NCI-H1930 (cell line): ENCODE results near the gene RALGDS.
"Not testable (repeated sequence)": the region's sequence is repeated elsewhere in the genome, so short reads cannot be mapped to it uniquely, and the experiment has no call there.

Source experiments
- DNase-seq, 2 experiments: peaks; one replicate each; lab custom pipeline; 2025; lab: John Stamatoyannopoulos, UW

RALGDS gene

GRCh38 chr9:133121198-133121914 lies at the start of gene RALGDS:
TSS of gene RALGDS (minus strand) at chr9:133121240. CDS start at chr9:133121154, 86 bp downstream.
- DNase-seq, result peak; percentile 69 to 80

DNA sequence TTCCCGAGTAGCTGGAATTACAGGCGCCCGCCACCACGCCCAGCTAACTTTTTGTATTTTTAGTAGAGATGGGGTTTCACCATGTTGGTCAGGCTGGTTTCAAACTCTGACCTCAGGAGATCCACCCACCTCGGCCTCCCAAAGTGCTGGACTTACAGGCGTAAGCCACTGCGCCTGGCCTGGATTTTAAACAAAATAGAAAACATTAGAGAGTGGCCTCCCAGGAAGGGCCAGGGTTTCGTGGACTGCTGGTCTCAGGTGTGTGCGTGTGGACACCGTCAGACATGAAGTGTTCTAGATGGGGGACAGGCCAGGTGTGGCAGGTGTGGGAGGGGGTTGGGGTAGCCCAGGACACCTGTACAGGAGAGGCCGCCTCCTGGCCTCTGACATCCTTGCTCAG lies 49.7 kb upstream of the RALGDS start:
- DNase-seq, result no peak

DNA sequence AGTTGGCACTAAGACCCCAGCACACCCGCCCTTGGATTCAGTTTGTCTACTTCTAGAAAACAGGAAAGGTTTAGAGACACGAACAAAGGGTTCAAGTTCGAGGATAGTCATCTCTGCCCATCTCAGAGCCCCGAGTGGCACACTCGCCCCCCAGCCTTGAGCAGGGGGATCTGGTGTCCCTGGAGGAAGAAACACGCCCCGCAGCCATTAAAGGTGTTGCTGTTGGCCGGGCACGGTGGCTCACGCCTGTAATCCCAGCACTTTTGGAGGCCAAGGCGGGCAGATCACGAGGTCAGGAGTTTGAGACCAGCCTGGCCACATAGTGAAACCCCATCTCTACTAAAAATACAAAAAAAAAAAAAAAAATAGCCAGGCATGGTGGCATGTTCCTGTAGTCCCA lies 48.6 kb upstream of the RALGDS start:
- not testable (repeated sequence) for DNase-seq

- no peak for DNase-seq
Measured at GRCh38 chr9:133169102-133169501, 48.1 kb upstream of the RALGDS start.

DNA sequence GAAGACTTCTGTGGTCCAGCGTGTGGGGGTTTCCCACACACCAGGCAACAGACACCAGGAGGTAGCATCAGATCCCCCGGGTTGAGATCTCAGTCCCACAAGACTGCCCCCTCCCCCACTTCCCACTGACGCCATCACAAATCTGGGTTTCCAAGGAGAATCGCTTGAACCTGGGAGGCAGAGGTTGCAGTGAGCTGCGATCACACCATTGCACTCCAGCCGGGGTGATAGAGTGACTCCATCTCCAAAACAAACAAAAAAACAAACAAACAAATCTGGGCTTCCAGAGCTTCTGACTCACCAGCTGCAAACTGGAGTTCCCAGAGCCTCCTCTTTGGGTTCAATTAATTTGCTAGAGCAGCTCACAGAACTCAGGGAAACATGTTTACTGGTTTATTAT lies 47.4 kb upstream of the RALGDS start:
- no peak for DNase-seq

DNA sequence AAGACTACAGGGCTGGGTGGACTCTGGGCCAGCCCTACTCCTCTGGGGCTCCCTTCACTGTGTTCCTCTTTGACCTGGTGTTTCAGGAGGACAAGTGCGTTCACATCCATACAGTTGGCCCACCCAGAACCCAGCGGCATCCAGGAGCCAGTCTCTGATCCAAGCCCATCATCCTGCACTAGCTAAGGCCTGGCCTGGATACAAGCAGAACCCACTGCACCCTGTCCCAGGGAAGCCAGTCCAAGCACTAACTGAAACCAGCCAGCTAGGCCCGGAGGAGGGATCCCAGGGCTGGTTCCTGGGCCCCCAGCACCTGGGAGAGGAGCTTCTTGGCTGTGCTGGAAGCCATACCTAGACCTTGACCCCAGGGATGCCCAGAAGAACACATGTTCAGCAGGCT lies 46.7 kb upstream of the RALGDS start:
- no peak for DNase-seq

- DNase-seq, result no peak
Measured at GRCh38 chr9:133167096-133167730, 46.2 kb upstream of the RALGDS start.

DNA sequence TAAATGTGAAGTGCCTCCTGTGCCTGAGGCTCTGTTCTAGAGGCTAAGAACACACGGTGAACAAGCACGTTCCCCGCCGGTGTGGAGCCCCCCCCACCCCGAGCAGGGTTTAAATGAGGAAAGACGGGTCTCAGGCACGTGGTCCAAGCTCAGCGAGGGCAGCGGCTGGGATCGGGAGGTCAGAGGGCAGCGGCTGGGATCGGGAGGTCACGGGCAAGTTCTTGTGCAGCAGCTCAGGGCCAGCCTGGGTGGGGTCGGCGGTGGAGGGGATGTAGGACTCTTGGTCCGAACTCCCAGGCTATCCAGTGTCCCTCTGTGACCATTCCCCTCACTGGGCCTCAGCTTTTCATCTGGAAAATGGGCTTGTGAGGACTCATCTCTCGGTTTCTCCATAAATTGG lies 45.4 kb upstream of the RALGDS start:
- DNase-seq, result no peak

DNA sequence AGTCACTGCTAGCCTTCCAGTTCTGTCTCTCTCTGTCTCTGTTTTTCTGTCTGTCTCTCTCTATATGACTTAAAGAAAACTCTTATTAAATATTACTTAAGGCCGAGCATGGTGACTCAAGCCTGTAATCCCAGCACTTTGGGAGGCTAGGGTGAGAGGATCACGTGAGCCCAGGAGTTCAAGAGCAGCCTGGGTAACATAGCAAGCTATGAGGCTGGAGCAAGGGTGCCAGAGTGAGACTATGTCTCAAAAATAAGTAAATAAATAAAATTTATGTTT lies 44.4 kb upstream of the RALGDS start:
- no peak for DNase-seq

DNA sequence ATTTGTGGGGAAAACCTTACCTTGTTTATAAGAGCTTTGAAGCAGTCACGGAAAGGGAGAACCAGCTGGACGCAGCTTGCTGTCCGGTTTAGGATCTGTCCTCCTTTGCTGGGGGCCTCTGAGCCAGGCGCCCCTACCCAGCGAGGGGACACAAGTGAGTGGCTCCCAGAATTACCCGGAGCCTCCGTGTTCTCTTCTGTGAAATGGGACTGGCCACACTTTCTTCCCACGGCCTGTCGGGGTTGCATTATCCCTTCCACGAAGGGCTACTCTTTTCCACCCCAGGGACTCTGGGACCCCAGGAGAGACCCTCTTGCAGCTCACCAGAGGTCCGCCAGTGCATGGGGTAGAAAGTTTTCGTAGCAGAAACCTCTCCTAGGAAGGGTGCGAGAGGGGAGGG lies 43.2 kb upstream of the RALGDS start:
- no peak for DNase-seq

DNA sequence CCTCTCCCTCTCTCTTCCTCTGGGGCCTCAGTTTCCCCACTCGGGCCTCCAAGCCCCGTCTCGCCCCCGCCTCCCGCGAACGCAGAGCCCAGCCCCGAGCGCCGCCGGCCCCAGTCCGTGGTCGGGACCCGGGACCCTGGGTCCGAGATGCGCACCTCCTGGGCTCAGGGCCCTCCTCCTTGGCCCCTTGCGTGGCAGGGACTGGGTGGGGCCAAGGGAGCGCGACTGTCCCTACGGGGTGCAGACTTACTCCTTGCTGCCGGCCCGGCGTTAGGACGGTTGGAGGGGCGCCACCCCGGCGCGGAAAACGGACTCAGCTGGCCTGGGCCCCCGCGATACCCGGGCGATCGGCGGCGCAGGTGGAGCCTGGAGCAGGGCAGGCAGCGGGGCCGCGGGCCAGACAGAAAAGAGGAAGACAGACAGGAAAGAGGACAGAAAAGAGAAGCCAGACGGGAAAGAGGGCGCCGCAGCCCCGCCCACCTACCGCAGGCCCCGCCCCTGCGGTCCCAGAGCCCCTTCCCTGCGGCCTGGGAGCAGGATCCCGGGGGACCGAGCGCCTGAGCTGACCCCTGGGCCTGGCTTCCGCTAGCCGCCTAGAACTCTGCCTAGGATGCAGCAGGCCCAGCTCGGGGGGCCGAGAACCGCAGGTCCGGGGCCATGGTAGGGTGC lies 42.6 kb upstream of the RALGDS start, which contains the start of gene GBGT1:
GBGT1 (minus strand) TSS at position 411 of the 669 bp plus-strand sequence. CDS start 1,502 bp downstream, outside the sequence.
- DNase-seq, result no peak

DNA sequence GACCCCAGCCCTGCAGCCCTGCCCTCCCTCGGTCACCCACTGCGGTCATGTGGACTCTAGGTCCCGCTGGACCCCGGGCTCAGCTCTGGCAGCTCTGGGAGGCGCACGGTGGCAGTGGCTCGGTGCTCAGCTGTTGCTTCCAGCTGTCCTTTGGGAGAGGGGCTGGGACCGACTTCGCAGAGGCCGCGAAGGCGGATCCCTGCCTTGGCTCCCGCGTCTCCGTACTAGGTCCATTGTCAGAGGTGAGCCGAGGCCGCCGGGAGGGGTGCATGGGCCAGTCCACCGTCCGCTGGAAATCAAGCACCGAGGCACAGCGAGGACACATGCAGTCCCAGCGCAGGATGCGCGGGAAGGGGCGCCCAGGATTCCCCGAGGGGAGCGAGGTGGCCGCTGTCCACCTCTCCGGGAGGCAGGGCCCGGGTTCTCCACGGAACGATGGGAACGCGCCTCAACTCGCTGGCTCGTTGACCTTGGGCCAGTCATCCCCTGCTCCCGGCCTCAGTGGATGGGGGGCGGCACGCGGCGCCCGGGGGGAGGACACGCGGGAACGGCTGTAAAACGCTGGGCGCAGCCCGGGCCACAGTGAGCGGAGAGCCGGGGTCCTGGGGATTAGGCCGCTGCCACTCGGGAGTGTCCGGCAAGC lies 41.9 kb upstream of the RALGDS start:
- DNase-seq, result no peak

GRCh38 chr9:133161547-133161950 lies 40.5 kb upstream of the RALGDS start:
- no peak for DNase-seq

- DNase-seq, result peak in 1 of 2 experiments; percentile 10
Measured at GRCh38 chr9:133160742-133161546, 39.9 kb upstream of the RALGDS start.

- DNase-seq, result no peak
Measured at GRCh38 chr9:133158695-133159094, 37.7 kb upstream of the RALGDS start.

DNA sequence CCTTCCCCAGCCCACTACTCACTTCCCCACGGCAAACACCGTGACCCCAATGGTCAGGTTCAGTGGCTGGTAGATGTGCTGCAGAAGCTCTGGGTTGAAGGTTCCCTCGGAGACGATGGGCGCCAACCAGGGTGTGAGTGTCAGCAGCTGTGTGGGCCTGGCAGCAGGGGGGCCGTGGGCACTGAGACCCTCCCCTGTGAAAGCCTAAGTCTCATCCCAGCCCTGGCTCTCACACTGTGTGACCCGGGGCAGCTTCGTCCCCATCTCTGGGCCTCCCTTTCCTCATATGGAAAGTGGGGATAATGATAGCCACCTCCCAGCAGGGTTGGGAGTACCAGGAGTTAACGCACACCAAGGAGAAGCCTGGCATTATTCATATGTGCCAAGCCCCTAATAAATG lies 34.1 kb upstream of the RALGDS start:
- no peak for DNase-seq

GRCh38 chr9:133154097-133154989 lies 33.3 kb upstream of the RALGDS start:
- DNase-seq, result no peak

GRCh38 chr9:133153227-133154096 lies 32.4 kb upstream of the RALGDS start:
- DNase-seq, result no peak

GRCh38 chr9:133151601-133152525 lies 30.8 kb upstream of the RALGDS start:
- no peak for DNase-seq
